ENCODE data around the gene LGALS16.
A peak's percentile ranks its signal among the peaks of the same experiment; 100 is the strongest.
"Not testable (repeated sequence)": the region's sequence is repeated elsewhere in the genome, so short reads cannot be mapped to it uniquely, and the experiment has no call there.

The LGALS16 gene, protein sequence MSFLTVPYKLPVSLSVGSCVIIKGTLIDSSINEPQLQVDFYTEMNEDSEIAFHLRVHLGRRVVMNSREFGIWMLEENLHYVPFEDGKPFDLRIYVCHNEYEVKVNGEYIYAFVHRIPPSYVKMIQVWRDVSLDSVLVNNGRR

DNA sequence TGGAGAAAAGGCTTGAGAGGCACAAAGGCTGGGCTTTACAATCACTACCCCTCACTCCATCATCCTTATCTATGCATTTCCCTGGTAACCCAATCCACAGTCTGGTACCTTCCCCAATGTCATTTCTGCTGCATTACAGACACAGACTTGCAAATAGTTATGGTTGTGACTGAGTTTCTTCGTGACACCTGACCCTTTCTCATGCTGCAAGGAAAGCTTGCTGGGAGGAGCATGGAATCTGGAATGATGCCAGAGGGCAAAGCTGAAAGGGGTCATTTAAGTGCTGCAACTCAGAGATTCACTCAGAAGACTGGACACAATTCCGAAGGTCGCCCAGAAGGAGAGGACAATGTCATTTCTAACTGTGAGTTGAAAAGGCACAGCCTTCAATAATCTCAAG lies at the start of gene LGALS16:
Gene LGALS16, plus strand, starts transcription at position 301 of the 400 bp plus-strand sequence. Its CDS starts 49 bp downstream, at position 350.
- DNase-seq = no peak

DNA sequence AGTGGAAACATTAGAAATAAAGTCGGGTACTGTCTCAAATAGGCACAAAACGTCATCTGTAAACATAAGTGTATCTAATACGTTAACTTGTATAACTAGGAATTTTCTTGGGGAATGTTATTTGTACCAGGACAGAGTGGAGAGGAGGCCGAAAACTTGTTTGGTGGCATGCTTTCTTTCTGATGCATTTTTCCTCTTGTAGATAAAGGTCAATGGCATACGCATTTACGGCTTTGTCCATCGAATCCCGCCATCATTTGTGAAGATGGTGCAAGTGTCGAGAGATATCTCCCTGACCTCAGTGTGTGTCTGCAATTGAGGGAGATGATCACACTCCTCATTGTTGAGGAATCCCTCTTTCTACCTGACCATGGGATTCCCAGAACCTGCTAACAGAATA lies 48.7 kb upstream of the LGALS16 start:
- no peak for DNase-seq

DNA sequence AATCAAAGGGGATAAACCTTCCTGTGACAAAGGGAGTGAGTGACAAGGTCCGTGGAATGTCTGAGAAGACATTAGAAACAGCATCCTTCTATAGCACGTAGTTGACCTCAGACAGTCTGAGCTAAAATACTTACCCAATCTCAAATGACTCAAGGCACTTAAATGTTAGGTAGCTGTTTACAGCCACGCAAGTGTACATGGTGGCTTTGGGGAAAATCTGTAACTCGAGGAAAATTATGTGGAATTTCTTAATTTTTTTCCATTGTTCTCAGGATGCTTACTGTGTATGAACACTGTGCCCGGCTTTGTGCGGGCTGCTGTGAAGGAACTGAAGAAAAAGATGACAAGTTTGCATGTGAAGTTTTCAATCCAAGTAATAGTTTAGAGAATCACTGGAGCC lies 48.2 kb upstream of the LGALS16 start:
- no peak for DNase-seq

DNA sequence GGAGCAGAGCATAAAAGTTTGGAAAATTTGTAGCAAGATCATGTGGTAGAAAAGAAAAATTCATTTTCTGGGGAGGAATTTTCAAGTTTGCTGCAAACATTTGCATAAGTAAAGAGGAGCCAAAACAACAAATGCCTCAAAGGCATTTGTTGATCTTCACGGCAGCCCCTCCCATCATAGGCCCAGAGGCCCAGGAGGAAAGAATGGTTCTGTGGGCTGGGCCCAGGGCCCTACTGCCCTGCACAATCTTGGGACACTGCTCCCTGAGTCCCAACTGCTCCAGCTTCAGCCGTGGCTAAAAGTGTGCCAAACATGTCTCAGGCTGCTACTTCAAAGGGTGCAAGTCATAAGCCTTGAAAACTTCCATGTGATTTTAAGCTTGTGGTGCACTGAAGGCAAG lies 42.1 kb upstream of the LGALS16 start:
- DNase-seq = no peak

DNA sequence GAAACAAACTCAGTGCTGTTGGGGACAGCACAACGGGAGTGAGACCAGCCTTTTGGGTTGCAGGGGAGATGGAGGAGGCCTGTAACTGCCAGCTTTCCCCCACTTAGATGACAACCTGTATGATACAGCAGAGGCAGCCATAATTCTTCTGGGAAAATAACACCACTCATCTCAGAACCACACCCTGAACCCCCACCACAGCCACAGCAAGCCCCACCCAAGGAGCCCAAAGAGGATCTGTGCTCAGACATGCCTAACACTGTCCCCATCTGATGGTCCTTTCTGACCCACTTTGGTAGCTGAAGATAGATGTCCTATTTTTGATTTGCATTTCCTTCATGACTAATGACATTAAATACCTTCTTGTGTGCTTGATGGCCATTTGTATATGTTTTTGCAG lies 38.0 kb upstream of the LGALS16 start:
- no peak for DNase-seq

DNA sequence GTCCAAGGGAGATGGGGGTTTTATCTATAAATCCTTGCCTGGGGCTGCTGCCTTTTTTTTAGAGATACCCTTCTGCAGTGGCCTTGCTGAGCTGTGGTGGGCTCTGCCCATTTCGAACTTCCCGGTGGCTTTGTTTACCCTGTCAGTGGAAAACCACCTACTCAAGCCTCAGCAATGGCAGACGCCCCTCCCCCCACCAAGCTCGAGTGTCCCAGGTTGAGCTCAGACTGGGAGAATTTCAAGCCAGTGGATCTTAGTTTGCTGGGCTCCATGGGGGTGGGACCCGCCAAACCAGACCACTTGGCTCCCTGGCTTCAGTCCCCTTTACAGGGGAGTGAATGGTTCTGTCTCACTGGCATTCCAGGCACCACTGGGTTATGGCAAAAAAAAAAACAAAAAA lies 31.8 kb upstream of the LGALS16 start:
- DNase-seq = no peak

DNA sequence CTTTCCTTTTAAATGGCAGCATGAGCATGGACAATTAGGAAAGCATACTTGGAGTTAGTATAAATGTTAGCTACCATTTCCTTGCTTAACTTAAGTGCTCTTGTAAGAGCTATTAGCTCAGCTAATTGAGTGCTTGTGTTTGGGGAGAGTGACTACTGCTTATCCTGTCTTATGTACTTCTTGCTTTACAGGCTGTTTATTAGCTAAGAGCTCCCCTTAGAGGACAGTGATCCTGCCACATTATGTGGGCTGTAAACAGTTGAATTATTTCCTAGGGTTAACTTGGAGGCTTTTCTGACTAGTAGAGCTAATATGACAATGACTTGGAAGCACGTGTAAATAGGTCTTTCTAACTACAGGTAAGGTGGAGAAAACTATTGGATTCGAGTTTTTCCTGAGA lies 28.1 kb upstream of the LGALS16 start:
- not testable (repeated sequence) for DNase-seq

DNA sequence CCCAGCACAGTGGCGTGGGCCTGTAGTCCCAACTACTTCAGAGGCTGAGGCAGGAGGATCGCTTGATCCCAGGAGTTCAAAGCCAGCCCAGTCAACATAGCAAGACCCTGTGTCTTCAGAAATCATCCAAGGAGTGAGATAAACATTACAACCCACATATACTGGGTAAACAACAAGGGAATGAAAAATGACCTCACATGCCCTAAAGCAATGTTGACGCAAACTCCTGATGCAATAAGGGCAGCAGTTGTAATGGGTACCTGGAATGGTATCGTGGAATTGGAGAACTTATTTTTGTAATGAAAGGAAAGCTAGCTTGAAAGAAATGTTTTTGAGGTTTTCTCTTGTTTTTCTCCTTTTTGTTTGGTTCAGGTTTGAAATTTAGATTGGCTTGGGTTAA lies 24.5 kb upstream of the LGALS16 start:
- DNase-seq = no peak

DNA sequence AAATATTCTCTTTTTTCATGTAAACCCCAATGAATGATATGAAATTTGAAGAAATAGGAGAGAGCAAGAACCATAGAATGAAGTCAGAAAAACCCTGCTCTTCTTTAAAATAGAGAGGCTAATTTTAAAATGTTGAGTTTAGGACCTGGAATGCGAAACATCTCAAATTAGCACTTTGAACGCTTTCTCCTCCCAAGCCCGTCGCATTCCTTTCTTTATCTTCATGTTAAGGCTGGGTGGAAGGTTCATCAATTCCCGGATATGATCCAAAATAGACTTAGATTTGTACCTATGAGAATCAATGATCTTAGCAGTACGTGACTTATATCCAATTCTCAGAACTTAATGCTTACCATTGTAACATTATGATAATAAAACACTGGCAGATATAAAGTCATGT lies 24.1 kb upstream of the LGALS16 start:
- DNase-seq = no peak

DNA sequence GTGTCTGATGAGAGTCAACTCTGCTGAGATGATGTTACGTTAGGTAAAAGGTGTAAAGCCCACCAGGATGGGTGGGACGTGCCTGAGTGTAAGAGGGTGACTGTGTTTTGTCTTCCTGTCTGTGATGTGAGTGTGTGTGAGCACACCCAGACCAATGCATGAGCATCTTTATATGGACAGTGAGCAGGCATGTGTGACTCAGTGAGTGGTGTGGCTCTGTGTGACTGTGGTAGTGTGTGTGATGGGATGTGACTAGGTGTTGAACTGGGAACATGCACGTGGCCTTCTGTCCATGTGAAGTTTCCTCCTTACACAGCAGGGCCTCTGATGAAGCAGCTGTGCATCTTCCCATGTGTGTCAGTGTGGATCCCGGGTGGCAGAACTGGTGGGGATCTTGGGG lies 17.8 kb upstream of the LGALS16 start:
- no peak for DNase-seq

DNA sequence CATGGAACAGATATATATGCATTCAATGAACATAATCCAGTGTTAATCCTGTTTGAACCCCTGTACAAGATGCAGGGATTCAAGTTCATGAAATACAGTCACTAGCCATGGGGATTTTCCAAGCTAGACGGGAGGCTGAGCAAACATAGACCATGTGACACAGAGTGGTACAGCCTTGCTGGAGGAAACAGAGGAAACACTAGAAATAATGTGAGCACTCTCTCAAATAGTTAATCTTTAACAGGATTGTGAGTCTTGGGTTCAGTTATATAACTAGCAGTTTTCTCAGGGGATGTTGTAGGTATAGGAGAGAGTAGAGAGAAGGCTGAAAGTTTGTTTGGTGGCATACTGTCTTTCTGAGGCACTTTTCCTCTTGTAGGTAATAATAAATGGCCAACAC lies 13.9 kb upstream of the LGALS16 start:
- no peak for DNase-seq

DNA sequence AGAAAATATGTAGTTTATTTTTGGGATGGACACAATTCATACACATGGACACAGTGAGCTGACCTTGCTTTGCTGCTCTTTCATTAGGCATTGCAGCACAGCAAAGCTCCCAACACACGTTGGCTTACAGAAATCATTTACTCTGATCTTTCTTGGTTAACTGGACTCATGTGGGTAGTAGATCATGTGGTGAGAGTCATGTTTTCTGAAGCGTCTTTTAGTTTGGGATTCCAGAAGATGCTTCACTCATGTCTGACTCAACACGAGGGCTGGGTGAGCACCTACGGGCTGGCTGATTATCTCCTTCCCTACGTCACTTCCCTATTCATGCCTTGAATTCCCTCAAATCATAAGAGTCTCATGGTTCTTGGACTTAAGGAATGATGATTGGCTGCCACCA lies 12.1 kb upstream of the LGALS16 start:
- DNase-seq = no peak

DNA sequence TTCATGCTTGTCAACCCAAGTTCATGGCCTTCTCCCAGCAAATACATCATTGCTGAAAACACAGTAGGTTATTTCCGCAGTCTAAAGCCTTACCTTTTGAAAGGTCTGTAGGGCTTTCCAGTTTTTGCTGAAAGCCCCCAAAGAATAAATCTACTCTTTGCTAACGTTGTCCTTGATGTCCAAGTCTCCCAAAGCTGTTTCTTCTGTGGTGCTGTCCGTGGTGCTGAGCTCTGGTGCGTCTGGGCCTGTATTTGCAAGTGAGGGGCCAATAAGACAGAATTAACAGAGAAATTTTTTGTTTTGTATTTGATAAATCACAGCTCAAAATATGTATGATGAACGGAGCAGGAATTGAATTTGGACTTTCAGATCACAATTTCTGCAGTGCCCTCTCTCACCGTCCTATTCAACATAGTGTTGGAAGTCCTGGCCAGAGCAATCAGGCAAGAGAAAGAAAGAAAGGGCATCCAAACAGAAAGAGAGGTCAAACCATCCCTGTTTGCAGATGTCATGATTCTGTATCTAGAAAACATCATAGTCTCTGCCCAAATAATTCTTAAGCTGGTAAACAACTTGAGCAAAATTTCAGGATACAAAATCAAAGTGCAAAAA lies 9.8 kb upstream of the LGALS16 start:
- DNase-seq = no peak

DNA sequence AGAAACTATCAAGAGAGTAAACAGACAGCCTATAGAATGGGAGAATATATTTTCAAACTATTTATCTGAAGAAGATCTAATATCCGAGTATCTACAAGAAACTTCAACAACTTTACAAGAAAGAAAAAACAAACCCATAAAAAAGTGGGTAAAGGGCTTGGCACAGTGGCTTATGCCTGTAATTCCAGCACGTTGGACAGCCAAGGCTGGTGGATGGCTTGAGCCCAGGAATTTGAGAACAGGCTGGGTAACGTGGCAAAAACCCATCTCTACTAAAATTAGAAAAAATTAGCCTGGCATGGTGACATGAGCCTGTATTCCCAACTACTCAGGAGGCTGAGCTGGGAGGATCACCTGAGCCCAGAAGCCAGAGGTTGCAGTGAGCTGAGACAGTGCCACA lies 7.8 kb upstream of the LGALS16 start:
- no peak for DNase-seq

DNA sequence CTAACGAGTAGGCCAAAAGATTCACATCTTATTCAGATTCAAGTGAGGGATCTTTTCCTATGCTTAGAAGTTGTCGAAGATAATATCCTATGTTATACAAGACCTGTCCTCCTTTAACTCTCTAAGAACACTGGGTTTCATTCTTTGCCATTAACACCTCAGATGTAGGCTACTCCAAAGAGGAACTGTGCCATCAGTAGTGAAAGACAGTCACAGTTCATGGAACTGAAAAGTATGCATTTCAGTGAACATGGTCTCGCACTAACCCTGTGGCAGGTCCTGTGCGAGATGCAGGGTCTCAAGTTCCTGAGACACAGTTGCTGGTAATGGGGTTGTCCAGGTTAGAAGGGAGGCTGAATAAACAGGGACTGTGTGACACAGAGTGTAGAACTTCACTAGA lies 4.1 kb downstream of the LGALS16 start:
- no peak for DNase-seq

DNA sequence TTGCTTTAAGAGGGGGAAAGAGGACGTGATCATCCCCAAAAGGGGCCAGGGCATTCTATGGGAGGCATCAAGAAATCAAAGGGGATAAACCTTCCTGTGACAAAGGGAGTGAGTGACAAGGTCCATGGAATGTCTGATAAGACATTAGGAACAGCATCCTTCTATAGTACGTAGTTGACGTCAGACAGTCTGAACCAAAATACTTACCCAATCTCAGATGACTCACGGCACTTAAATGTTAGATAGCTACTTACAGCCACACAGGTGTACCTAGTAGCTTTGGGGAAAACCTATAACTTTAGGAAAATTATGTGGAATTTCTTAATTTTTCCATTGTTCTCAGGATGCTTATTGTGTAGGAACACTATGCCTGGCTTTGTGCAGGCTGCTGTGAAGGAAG lies 4.9 kb downstream of the LGALS16 start:
- DNase-seq = no peak

DNA sequence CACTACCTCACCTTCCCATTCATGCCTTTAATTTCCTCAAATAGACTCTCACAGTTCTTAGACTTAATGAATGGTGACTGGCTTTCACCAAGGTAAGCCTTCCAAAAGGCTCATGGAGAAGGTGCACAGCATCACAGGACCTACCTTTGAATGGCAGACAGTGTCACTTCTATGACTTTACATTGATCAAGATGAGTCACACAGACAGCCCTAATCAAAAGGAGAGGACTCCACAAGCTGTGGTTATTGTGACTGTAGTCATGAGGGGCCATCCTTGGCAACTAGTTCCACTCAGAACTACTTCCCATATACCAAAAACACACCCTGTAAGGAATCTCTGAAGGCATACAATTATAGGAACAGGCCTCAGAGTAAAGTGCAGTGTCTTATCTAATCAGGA lies 5.9 kb downstream of the LGALS16 start:
- DNase-seq = no peak

DNA sequence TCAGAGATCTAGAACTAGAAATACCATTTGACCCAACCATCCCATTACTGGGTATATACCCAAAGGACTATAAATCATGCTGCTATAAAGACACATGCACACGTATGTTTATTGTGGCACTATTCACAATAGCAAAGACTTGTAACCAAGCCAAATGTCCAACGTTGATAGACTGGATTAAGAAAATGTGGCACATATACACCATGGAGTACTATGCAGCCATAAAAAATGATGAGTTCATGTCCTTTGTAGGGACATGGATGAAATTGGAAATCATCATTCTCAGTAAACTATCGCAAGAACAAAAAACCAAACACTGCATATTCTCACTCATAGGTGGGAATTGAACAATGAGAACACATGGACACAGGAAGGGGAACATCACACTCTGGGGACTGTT lies 14.1 kb downstream of the LGALS16 start:
- not testable (repeated sequence) for DNase-seq

DNA sequence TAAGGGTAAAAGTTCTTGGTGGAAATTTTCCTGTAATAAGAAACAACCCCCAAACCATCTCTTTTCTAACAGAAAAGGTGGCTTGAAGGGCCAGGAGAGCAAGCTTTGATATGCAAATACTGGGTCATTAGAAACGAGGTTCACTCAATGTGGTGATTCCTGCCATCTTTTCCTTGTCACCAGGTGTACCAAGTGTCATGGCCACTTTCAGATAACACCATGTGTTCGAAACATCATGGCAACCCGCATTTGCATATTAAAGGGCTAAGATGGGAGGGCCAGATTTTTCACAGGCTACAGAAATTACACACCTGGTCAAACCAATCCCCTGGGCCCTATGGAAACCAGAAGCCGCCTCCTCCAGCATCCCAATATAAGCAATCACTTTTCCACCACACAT lies 15.3 kb downstream of the LGALS16 start:
- DNase-seq = no peak

DNA sequence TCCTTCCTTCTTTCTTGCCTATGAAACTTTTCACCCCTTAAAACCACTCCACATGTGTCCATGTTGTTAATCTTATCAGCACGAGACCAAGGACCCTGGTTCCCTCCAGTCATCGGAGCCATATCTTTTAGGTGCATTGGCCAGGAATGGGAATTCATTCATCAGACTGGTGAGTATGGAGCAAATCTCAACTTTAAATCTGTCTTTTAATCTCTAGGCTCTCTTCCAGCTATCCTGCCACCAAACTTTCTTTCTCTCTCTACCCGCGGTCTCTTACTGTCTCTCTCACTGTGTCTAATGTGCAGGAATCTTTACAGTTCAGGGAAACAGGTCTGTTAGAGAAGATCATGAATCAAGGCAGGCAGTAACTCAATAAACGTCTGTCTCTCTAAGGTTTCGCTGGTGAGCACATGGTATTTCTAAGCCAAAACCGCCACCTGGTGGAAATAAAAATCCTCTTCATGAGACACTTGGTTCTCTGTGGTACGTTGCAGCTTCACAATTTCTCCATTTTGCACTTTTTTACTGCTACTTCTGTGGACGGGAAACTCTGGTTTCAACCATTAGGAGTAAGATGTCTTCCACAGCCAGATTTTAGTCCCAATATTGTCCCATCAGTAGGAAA lies 16.1 kb downstream of the LGALS16 start:
- peak in 1 of 2 donors; percentile 32 for DNase-seq

DNA sequence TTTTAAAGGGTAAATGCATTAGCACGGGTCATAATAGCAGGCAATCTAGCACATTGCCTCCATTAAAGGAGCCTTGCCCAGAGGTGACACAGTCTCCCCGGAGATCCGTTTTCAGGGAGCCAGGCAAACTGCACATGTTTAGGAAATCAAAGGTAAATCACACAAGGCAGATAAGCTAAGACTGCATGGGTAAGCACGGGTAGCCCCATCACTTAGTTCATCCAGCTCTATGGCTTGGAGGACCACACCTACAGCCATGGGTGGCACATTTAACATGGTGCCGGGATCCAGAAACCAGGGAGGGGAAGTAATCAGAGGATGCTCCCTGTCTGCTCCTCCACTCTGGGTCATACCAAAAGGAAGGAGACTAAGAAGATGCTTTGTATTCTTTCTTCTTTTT lies 16.8 kb downstream of the LGALS16 start:
- DNase-seq = no peak

DNA sequence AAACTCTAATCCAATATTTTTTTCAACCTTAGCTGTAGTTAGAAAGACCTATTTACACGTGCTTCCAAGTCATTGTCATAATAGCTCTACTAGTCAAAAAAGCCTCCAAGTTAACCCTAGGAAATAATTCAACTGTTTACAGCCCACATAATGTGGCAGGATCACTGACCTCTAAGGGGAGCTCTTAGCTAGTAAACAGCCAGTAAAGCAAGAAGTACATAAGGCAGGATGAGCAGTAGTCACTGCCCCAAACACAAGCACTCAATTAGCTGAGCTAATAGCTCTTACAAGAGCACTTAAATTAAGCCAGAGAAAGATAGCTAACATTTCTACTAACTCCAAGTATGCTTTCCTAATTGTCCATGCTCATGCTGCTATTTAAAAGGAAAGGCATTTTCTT lies 18.1 kb downstream of the LGALS16 start:
- not testable (repeated sequence) for DNase-seq

DNA sequence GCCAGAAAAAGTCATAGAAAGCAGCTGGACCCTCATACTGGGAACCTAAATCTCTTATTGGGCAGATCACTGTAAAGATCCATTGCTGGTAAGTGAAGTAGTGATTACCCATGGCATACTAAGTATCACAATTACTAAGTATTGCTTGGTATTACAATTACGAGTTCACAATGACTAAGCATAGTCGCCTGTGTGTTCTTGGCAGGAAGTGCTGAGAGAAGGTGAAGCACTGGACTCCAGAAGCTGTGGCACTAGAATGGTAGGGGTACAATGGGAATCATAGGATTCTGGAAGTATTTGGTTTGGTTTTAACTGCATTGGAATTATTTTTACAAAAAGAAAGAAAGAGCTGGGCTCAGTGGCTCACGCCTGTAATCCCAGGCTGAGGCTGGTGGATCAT lies 20.3 kb downstream of the LGALS16 start:
- no peak for DNase-seq

DNA sequence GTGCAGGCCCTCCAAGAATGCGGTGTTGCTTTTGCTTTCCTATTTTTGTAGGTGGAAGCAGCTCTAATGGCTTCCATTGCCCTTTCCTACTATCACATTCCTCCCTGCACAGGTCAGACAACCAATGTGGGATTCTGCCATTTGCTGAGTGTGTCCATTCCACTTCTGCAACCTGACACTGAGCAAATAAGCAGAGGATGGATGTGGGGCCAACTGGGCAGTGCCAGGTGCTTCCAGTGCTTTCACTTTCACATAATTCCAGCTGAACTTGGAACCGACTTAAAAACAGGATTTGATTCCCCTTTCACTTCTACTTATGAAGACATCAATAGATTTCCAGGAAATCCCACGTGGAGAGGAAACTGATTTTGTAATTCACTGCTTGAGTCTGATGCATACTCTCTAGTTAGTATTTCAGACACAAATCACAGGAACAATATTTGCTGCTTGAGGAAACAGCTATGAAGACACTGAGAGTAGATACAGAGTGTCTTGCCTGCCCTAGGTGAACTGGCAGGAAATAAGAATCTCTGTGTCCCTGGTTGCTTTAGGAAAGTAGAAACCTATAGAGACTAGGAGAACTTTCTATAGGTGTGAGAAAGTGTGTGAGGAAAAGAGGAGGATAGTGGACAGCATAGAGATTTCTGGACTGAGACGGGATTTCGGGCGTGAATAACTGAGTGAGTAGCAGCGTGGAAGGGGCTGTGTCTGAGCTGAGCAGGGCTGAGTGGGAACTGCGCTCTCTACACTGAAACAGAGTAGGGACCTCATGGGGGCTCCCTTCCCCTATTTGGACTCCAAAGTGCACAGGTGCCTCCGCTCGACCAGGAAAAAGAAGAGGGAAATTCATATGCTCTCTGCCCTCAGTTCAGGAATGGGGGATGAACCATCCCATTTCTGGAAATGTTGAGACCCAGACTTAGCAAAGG lies 22.5 kb downstream of the LGALS16 start:
- DNase-seq = no peak
